SK-N-MC (cell line): ENCODE data around the gene PATL1.
"Not testable (repeated sequence)": the region's sequence is repeated elsewhere in the genome, so short reads cannot be mapped to it uniquely, and the experiment has no call there.

Experiments
- DNase-seq: peaks from one replicate; pipeline ENCODE4 v3.0.0-alpha.2; 2011; ENCODE audit warnings: low read depth, low spot score
- H3K27ac ChIP-seq: fragments of 200-600 bp; sonication (generic); 2 replicates; pipeline ENCODE4 v1.5.1; 2016; ENCODE audit warnings: mixed run types
- H3K36me3 ChIP-seq: fragments of 200-600 bp; sonication (generic); 2 replicates; pipeline ENCODE4 v1.6.1; 2017; ENCODE audit warnings: antibody characterized with exemption, low read length, mixed read lengths; ENCODE audit not compliant: insufficient read depth
- H3K4me3 ChIP-seq: fragments of 200-600 bp; sonication (generic); 2 replicates; pipeline ENCODE4 v1.5.1; 2016
- H3K9ac ChIP-seq: fragments of 200-600 bp; sonication (generic); 2 replicates; pipeline ENCODE4 v1.8.0; 2017; ENCODE audit warnings: mixed run types, mixed read lengths; ENCODE audit not compliant: insufficient read length
- H3K9me3 ChIP-seq: fragments of 200-600 bp; sonication (generic); 2 replicates; pipeline ENCODE4 v1.6.1; 2017; ENCODE audit warnings: low read depth, mild to moderate bottlenecking, antibody characterized with exemption, low read length, moderate library complexity, mixed read lengths
- EZH2 ChIP-seq: fragments of 200-600 bp; sonication (generic); IDR thresholded peaks from one replicate; pipeline ENCODE4 v1.6.1; 2017; ENCODE audit warnings: antibody characterized with exemption
- FOXP2 ChIP-seq: optimal IDR thresholded peaks from 2 replicates; pipeline ENCODE3; 2011; ENCODE audit warnings: mild to moderate bottlenecking, moderate library complexity; ENCODE audit not compliant: insufficient read depth; ENCODE audit errors: extremely low read length, control extremely low read depth
- POLR2AphosphoS5 ChIP-seq: IDR thresholded peaks from 2 replicates; pipeline ENCODE4 v1.6.1; 2012; ENCODE audit warnings: mild to moderate bottlenecking, low read depth, low read length, borderline replicate concordance

PATL1 gene, protein sequence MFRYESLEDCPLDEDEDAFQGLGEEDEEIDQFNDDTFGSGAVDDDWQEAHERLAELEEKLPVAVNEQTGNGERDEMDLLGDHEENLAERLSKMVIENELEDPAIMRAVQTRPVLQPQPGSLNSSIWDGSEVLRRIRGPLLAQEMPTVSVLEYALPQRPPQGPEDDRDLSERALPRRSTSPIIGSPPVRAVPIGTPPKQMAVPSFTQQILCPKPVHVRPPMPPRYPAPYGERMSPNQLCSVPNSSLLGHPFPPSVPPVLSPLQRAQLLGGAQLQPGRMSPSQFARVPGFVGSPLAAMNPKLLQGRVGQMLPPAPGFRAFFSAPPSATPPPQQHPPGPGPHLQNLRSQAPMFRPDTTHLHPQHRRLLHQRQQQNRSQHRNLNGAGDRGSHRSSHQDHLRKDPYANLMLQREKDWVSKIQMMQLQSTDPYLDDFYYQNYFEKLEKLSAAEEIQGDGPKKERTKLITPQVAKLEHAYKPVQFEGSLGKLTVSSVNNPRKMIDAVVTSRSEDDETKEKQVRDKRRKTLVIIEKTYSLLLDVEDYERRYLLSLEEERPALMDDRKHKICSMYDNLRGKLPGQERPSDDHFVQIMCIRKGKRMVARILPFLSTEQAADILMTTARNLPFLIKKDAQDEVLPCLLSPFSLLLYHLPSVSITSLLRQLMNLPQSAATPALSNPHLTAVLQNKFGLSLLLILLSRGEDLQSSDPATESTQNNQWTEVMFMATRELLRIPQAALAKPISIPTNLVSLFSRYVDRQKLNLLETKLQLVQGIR

DNA sequence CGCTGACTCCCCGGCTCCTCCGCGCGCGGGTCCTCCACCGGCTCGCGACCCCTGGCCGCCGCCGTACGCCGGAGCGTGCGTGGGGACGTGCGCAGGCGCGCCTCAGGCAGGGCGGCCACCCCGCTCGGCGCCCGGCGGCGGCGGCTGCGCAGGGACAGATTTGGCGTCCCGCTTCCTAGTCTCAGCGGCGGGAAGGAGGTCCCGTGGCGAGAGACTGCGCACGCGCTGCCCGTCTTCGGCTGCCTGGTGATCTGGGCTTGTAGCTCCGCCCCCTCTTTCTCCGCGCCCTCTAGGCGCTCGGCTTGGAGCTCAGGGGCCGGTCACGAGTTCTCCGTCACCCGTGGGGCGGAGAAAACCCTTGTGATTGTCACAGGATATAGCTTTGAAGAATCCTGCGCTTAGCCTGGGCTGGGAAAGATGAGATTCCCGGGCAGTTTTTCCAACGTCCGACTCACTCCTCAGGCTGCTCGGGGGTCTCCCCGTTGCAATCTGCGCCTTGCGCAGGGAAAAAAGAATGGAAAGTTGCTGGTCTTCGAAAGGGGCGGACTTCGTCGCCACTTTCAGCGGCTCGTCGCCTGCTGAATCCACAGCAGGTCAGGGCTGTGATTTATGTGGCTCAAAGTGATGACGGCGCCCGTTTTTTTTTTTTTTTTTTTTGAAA, at the start of gene PATL1:
Gene PATL1 (minus strand): TSS at position 88 of the 661 bp plus-strand sequence. CDS start 142 bp downstream, outside the sequence.
- peak within 1 kb of the TSS; percentile 95 for H3K9ac ChIP-seq
- DNase-seq, result peak; percentile 86

GRCh38 chr11:59716051-59716450, 47.2 kb upstream of the PATL1 start:
- Histone ChIP-seq H3K9ac (no peak overlapping the region), H3K36me3 (no peaks in the 10 kb centered on the region), H3K4me3 (no peak overlapping the region), H3K9me3 (no peaks in the 10 kb centered on the region), H3K27ac (no peak overlapping the region)
- no peak for DNase-seq
- TF ChIP-seq POLR2AphosphoS5, result no peak
- no peak for TF ChIP-seq FOXP2
- TF ChIP-seq EZH2, result no peak

More for the DNA sequence above, at the start of gene PATL1:
- peak within 1 kb of the TSS; percentile 99 for H3K4me3 ChIP-seq
- TF ChIP-seq POLR2AphosphoS5 (peak; percentile 89), FOXP2 (no peak), EZH2 (no peak)
- no peaks in the 10 kb centered on the region for H3K9me3 ChIP-seq
- H3K36me3 ChIP-seq, result peaks cover 33% of the 10 kb centered on the region
- peak within 1 kb of the TSS; percentile 95 for H3K27ac ChIP-seq

- no peaks in the 10 kb centered on the region for H3K36me3 ChIP-seq
- no peak for DNase-seq
- no peak within 1 kb of the TSS for H3K27ac ChIP-seq
- no peaks in the 10 kb centered on the region for H3K9me3 ChIP-seq
- H3K9ac ChIP-seq, result no peak within 1 kb of the TSS
- H3K4me3 ChIP-seq, result no peak within 1 kb of the TSS
- TF ChIP-seq EZH2 (no peak), POLR2AphosphoS5 (no peak), FOXP2 (no peak)
Measured at GRCh38 chr11:59713745-59714144, 44.9 kb upstream of the PATL1 start, which contains the start of gene OR10V1. Gene OR10V1, minus strand, starts transcription at chr11:59713845. Its CDS starts 0 bp downstream, at chr11:59713845.

- Histone ChIP-seq H3K9me3 (no peaks in the 10 kb centered on the region), H3K27ac (no peak overlapping the region), H3K4me3 (no peak overlapping the region), H3K36me3 (no peaks in the 10 kb centered on the region), H3K9ac (no peak overlapping the region)
- no peak for DNase-seq
- TF ChIP-seq POLR2AphosphoS5 (no peak), FOXP2 (no peak), EZH2 (no peak)
Measured at GRCh38 chr11:59710136-59710847, 41.5 kb upstream of the PATL1 start.

- Histone ChIP-seq H3K9ac (no peak overlapping the region), H3K27ac (no peak overlapping the region), H3K9me3 (no peaks in the 10 kb centered on the region), H3K36me3 (no peaks in the 10 kb centered on the region), H3K4me3 (no peak overlapping the region)
- TF ChIP-seq FOXP2, result no peak
- no peak for TF ChIP-seq POLR2AphosphoS5
- no peak for TF ChIP-seq EZH2
- no peak for DNase-seq
Measured at GRCh38 chr11:59708537-59708936, 39.7 kb upstream of the PATL1 start.

DNA sequence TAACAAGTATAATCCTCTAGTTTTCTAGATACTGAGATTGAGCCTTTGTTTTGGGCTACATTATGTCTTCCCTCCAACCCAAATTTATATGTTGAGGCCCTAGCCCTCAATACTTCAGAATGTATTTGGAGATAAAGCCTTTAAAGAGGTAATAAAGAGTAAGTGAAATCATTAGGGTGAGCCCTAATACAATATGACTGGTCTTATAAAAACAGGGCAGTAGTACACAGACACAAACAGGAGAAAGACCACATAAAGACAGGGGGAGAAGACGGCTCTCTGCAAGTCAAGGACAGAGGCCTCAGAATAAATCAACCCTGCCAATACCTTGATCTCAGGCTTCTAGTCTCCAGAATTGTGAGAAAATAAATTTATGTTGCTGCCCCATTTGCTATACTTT, 38.5 kb upstream of the PATL1 start:
- no peak for TF ChIP-seq EZH2
- TF ChIP-seq POLR2AphosphoS5, result no peak
- no peak for TF ChIP-seq FOXP2
- Histone ChIP-seq H3K27ac (no peak overlapping the region), H3K4me3 (no peak overlapping the region)

GRCh38 chr11:59706518-59707285, 37.9 kb upstream of the PATL1 start:
- no peak for TF ChIP-seq EZH2
- TF ChIP-seq POLR2AphosphoS5, result no peak
- TF ChIP-seq FOXP2, result no peak
- no peak overlapping the region for H3K27ac ChIP-seq

More for the DNA sequence above, 38.5 kb upstream of the PATL1 start:
- no peak for DNase-seq
- H3K36me3 ChIP-seq, result no peaks in the 10 kb centered on the region
- H3K9me3 ChIP-seq, result no peaks in the 10 kb centered on the region
- no peak overlapping the region for H3K9ac ChIP-seq

GRCh38 chr11:59705294-59705693, 36.5 kb upstream of the PATL1 start:
- TF ChIP-seq EZH2 (no peak), FOXP2 (no peak), POLR2AphosphoS5 (no peak)
- Histone ChIP-seq H3K36me3 (no peaks in the 10 kb centered on the region), H3K9ac (no peak overlapping the region), H3K9me3 (no peaks in the 10 kb centered on the region), H3K4me3 (no peak overlapping the region), H3K27ac (no peak overlapping the region)
- no peak for DNase-seq

More at GRCh38 chr11:59706518-59707285, 37.9 kb upstream of the PATL1 start:
- H3K9me3 ChIP-seq, result no peaks in the 10 kb centered on the region
- H3K36me3 ChIP-seq, result no peaks in the 10 kb centered on the region
- DNase-seq, result no peak
- H3K4me3 ChIP-seq, result no peak overlapping the region
- H3K9ac ChIP-seq, result no peak overlapping the region

DNA sequence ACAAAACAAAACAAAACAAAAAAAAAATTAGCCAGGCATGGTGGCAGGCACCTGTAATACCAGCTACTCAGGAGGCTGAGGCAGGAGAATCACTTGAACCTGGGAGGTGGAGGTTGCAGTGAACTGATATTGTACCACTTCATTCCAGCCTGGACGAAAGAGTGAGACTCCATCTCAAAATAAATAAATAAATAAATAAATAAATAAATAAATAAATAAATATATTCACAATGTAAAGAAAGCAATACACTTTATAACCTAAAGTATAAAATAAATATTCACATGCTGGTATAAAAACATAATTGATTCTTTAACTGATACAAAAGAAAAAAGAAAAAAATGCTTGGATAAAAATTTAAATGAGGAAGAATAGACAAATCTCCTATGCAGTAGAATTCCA, 34.7 kb upstream of the PATL1 start:
- not testable (repeated sequence) for H3K9me3 ChIP-seq, H3K27ac ChIP-seq

GRCh38 chr11:59700157-59700556, 31.3 kb upstream of the PATL1 start:
- not testable (repeated sequence) for H3K27ac ChIP-seq, H3K36me3 ChIP-seq

More for the DNA sequence above, 34.7 kb upstream of the PATL1 start:
- not testable (repeated sequence) for H3K9ac ChIP-seq, H3K4me3 ChIP-seq, DNase-seq, H3K36me3 ChIP-seq

More at GRCh38 chr11:59700157-59700556, 31.3 kb upstream of the PATL1 start:
- DNase-seq, H3K9me3 ChIP-seq, H3K9ac ChIP-seq, H3K4me3 ChIP-seq: not testable (repeated sequence)
